NCI-H128 (cell line): ENCODE data around the gene FICD.
"Not testable (repeated sequence)": the region's sequence is repeated elsewhere in the genome, so short reads cannot be mapped to it uniquely, and the experiment has no call there.

Experiments used
- DNase-seq: peaks from one replicate; lab custom pipeline; 2025; ENCODE audit not compliant: unreplicated experiment; lab: John Stamatoyannopoulos, UW

FICD gene

GRCh38 chr12:108531929-108532848 is 17.1 kb downstream of the FICD start:
- DNase-seq = peak; percentile 67

DNA sequence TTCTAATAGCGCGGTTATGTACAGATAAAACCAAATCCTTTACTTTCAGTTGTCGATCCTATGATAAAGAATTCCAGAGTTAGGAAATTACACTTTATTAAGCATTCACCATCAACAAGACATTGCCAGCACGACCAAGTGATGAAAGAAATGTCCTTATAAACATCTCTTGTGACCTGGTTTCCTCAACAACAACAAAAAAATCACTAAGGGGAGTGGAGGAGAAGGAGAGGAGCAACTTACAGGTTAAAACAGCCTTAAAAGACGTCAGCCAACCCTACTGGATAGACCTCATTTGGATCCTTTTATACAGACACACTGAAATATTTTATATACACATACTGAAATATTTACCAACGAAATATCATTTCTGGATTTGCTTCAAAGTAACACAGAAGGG is 23.1 kb downstream of the FICD start:
- DNase-seq = no peak

DNA sequence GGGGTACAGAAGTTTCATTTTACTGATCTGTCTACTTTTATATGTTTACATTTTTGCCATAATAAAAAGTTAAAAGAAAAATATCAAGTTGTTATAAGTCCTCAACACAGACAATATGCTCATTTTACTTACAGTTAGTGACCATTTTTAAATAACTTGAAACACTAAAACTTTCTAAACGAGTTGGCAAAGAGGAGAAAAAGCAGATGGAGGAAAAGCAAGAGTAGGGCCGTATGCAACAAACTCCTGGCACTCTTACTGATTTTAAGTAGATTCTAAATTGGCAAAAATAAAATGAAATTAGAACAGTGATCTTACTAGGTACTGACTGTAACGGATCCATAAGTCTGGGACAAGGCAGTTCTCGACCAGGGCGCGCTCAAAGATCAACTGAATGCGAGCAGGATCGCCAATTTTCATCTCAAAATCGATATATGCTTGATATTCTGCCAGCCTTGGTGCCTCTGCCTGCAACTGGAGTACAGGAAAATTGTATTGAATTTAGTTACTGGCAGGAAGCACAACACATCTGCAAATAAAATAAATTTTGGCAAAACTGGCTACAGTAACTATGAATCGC is 23.6 kb downstream of the FICD start:
- no peak for DNase-seq

DNA sequence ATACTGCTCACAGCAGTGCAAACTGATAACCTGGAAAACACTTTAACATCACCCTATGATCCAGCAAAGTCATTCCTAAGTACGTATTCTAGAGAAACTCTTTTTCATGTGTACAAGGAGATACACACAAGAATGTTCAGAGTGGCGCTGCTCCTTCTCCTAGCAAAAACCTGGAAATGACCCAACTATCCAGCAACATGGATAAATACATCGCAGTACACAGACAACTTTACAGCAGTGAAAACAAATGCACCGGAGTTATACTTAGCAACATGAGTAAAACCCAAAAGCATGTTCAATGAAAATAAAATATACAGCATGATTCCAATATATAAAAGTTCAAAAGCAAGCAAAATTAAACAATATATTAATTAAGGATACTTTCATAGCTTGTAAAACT is 27.2 kb downstream of the FICD start:
- DNase-seq = no peak

GRCh38 chr12:108543652-108544051 is 28.6 kb downstream of the FICD start:
- DNase-seq = no peak

- no peak for DNase-seq
These were observed 32.6 kb downstream of the FICD start for GRCh38 chr12:108547686-108548085.

GRCh38 chr12:108548954-108549521 is 34.0 kb downstream of the FICD start:
- DNase-seq = no peak

DNA sequence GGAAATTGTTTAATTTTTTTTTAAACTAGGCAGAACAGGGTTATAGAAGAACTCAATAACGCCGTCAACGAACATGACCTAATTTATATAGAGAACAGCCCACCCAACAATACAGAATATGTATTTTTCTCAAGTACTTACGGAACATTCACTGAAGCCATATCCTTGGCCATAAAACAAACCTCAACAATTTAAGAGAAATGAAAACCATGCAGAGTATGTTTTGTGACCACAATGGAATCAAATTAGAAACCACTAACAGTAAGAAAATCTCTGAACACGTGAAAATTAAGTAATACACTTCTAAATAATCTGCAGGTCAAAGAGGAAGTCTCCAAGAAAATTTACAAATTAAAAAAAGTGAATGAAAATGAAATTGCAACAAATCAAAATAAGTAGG is 36.5 kb downstream of the FICD start:
- no peak for DNase-seq

DNA sequence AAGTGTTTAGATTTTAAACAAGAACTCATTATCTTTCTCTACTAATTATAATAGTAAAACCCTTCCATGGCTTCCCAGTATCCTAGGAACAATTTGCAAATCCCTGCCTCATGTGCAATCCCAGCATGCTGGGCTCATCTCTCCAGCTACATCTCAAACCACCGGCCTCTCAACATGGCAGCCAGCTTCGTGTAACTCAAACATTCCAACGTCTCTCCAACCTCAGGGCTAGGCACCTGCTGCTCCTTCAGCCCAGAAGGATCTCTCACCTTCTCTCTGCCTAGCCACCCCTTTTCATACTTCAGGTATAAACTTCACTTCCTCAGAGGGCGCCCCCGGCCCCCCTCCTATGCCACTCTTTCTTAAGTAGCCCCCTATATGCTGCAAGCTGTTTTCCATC is 38.7 kb downstream of the FICD start:
- no peak for DNase-seq

DNA sequence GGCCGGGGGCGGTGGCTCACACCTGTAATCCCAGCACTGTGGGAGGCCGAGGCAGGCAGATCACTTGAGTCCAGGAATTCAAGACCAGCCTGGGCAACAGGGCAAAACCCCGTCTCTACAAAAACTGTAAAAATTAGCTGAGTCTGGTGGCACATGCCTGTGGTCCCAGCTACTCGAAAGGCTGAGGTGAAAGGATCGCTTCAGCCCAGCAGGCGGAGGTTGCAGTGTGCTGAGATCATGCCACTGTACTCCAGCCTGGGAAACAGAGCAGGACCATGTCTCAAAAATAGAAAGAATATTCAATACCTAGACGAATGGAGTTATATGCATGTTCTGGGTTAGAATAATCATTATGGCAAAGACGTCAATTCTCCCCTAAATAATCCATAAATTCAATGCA is 40.3 kb downstream of the FICD start:
- DNase-seq = not testable (repeated sequence)

- DNase-seq = no peak
These were observed 44.1 kb downstream of the FICD start for GRCh38 chr12:108559007-108559655.

DNA sequence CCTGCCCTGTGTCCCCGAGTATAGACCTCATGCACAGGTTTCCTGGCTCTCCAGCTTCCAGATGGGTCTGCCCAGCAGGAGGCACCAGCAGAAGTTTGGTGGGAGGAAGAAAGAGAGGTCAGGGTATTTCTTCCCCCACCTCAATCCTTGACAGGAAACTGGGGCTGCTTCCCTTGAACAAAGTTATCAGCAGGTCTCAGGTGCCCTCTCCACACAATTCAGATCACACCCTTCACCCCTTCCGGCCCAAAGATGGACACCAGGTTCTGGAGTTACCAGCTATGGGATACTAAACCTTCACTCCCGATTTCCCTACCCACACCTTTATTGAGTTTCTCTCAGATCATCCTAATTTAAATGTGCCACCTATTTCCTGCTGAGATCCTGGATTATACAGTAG is 44.7 kb downstream of the FICD start:
- DNase-seq = no peak

DNA sequence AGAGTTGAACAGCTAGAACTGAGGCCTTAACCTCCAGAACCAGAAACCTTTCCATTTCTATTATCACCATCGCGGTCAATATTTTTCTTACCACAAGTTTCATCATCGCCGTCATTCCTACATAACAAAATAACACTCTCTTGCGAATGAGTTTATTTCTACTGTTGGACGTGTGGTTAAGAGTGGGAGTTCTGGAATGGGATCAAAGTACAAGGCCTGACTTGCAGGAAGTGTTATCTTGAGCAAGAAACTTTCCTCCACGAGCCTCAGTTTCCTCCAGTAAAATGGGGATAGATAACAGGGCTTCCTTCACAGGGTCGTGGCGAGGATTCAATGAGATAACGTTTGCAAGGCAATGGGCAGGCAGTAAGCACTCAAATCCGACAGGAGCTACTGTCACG is 45.2 kb downstream of the FICD start:
- no peak for DNase-seq

- DNase-seq = peak; percentile 78
These were observed 46.0 kb downstream of the FICD start, which contains the start of gene SART3 for GRCh38 chr12:108560752-108561719. Gene SART3, minus strand, starts transcription at chr12:108561173. Its CDS starts 19 bp downstream, at chr12:108561154.

DNA sequence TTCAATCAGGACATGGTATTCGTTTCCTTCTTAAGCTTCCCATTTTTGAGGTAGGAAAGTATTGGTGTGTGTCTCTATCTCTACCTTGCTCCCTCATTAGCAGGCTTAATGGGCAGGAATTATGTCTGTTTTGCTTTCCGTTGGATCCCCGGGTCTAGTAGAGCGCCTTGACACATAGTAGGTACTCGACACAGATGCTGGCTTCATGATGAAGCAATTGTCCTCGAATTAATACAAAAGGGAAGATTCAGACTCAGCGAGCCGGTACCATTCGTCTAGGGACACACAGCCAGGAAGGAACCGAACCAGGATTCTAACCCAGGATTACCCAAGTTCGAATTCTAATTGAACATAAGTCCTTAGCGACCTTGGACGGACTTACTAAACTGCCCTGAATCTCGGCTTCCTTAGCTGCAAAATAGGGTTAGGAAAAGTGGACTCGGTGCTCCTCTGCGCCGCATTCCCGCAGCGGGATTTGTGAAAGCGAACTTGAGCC is 46.8 kb downstream of the FICD start:
- DNase-seq = no peak

- DNase-seq = peak; percentile 94
These were observed 47.5 kb downstream of the FICD start, which contains the start of gene ISCU for GRCh38 chr12:108562348-108563135. Gene ISCU, plus strand, starts transcription at chr12:108562596. Its CDS starts 27 bp downstream, at chr12:108562623.

DNA sequence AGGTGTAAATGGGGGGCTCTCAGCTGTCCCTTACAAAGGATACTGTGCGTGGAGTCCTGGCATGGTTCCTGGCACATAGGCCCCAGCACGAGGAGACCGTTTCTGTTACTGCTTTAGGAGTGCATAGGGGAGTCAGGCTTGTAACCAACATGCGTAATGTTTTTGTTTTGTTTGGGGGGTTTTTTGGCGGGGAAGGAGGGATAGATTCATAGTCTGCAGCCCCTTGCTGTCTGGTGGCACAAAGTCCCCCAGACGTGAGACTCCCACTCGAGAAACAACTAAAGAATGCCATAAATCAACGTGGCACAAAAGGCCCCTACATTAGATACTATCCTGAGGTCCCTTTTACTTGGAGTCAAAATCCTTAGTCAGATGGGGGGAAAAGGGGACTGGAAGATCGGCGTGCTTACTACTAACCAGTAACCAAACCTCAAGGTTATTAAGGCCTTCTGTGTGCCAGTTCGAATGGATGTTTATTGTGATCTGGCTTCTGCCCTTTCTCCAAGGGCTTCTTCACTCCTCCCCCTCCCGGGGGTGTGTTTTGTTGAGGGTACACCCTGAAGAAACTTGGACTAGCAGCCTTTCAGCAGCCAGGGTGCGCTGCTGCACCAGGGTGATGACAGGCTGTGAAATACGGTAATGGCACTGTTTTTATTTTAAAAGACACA is 48.2 kb downstream of the FICD start:
- DNase-seq = peak; percentile 75

DNA sequence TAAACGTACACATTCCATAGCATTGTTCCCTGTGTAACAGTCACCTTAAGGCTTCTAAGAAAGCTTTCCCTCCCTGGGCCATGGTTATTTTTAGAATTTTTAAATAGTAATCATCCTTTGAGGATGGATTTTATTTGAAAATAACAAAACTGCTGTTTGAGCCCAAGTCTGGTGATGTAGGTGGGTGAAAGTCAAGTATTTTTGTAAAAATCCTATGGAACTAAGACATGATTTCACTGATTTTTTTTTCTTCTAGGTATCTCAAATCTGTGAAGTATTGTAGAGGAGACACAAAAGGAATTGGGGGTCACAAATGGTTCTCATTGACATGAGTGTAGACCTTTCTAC is 48.7 kb downstream of the FICD start:
- no peak for DNase-seq

DNA sequence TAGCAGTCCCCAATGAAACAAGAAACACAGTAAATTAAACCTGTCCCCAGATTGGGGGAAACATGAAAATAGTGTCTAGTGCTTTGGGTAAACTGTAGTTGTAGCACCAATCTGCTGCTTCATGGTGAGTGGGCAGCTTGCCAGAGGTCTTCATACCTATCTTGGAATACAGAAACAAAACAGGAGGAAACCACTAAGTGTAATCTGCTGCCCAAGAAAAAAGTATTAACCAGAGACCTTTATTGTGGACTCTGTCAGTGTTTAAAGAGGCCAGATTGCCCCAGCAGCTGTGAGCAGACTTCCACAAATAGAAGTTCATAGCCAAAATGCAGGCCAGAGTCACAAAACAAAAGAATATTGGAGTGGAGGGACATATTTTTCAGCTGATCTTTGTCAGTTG is 49.6 kb downstream of the FICD start:
- no peak for DNase-seq
